SK-N-SH treated with all-trans-retinoic acid at 6 μM for 48 hours (cell line): ENCODE measurements around the gene RC3H1.

Source experiments
- ATAC-seq: fragments of 200-7000 bp; cut with Tn5 transposase; 3 replicates; pipeline ENCODE4 v1.9.1; 2020; ENCODE audit warnings: mild to moderate bottlenecking, moderate library complexity
- ARNTL ChIP-seq: fragments of 450-650 bp; formaldehyde crosslinking; IDR thresholded peaks from 2 replicates; pipeline ENCODE4 v1.5.0; 2020; ENCODE audit warnings: low read depth, mild to moderate bottlenecking, moderate library complexity, borderline replicate concordance
- BACH2 ChIP-seq: fragments of 250-450 bp; sonication (Bioruptor Pico); IDR thresholded peaks from 2 replicates; pipeline ENCODE4 v1.9.0; 2021; ENCODE audit warnings: mild to moderate bottlenecking, borderline replicate concordance
- CREB5 ChIP-seq: fragments of 250-450 bp; sonication (Bioruptor Pico); IDR thresholded peaks from 2 replicates; pipeline ENCODE4 v1.5.1; 2020; ENCODE audit warnings: low read depth, mild to moderate bottlenecking, moderate library complexity
- CSDC2 ChIP-seq: fragments of 250-450 bp; sonication (Bioruptor Pico); IDR thresholded peaks from 2 replicates; pipeline ENCODE4 v1.5.0; 2020; ENCODE audit warnings: mild to moderate bottlenecking, moderate library complexity
- ESRRG ChIP-seq: fragments of 250-450 bp; sonication (Bioruptor Pico); IDR thresholded peaks from 2 replicates; pipeline ENCODE4 v1.6.1; 2021; ENCODE audit warnings: mild to moderate bottlenecking
- ISL1 ChIP-seq: fragments of 250-450 bp; sonication (Bioruptor Pico); IDR thresholded peaks from 2 replicates; pipeline ENCODE4 v2.1.2; 2022; ENCODE audit warnings: mild to moderate bottlenecking, moderate library complexity
- PATZ1 ChIP-seq: fragments of 250-450 bp; sonication (Bioruptor Pico); IDR thresholded peaks from 2 replicates; pipeline ENCODE4 v1.8.0; 2020; ENCODE audit warnings: mild to moderate bottlenecking, moderate library complexity, borderline replicate concordance
- POU6F1 ChIP-seq: fragments of 250-450 bp; sonication (Bioruptor Pico); IDR thresholded peaks from 2 replicates; pipeline ENCODE4 v1.8.0; 2021; ENCODE audit warnings: low read depth, mild to moderate bottlenecking, moderate library complexity, borderline replicate concordance
- PPARA ChIP-seq: fragments of 250-450 bp; sonication (Bioruptor Pico); IDR thresholded peaks from 2 replicates; pipeline ENCODE4 v1.5.0; 2020; ENCODE audit warnings: mild to moderate bottlenecking, borderline replicate concordance
- RARB ChIP-seq: fragments of 250-450 bp; sonication (Bioruptor Pico); IDR thresholded peaks from 2 replicates; pipeline ENCODE4 v1.8.0; 2021; ENCODE audit warnings: mild to moderate bottlenecking, moderate library complexity
- SNAI2 ChIP-seq: fragments of 250-450 bp; sonication (Bioruptor Pico); IDR thresholded peaks from 2 replicates; pipeline ENCODE4 v1.5.0; 2020; ENCODE audit warnings: mild to moderate bottlenecking, moderate library complexity
- TCF4 ChIP-seq: fragments of 250-450 bp; sonication (Bioruptor Pico); IDR thresholded peaks from 2 replicates; pipeline ENCODE4 v1.8.0; 2021; ENCODE audit warnings: mild to moderate bottlenecking, moderate library complexity, borderline replicate concordance
- TOX ChIP-seq: fragments of 250-450 bp; sonication (Bioruptor Pico); IDR thresholded peaks from 2 replicates; pipeline ENCODE4 v1.8.0; 2021; ENCODE audit warnings: mild to moderate bottlenecking, moderate library complexity, borderline replicate concordance
- TSHZ2 ChIP-seq: fragments of 250-450 bp; sonication (Bioruptor Pico); IDR thresholded peaks from 2 replicates; pipeline ENCODE4 v1.5.0; 2020; ENCODE audit warnings: mild to moderate bottlenecking, moderate library complexity
- ZC3H10 ChIP-seq: fragments of 250-450 bp; sonication (Bioruptor Pico); IDR thresholded peaks from 2 replicates; pipeline ENCODE4 v1.5.1; 2021; ENCODE audit warnings: mild to moderate bottlenecking, moderate library complexity
- ZFP3 ChIP-seq: fragments of 250-450 bp; sonication (Bioruptor Pico); IDR thresholded peaks from 2 replicates; pipeline ENCODE4 v1.5.0; 2020; ENCODE audit warnings: mild to moderate bottlenecking, moderate library complexity
- ZFP30 ChIP-seq: fragments of 450-650 bp; formaldehyde crosslinking; IDR thresholded peaks from 2 replicates; pipeline ENCODE4 v1.5.0; 2022; ENCODE audit warnings: mild to moderate bottlenecking, moderate library complexity
- ZNF70 ChIP-seq: fragments of 450-650 bp; formaldehyde crosslinking; IDR thresholded peaks from 2 replicates; pipeline ENCODE4 v1.5.0; 2020; ENCODE audit warnings: mild to moderate bottlenecking, moderate library complexity
- ZNF8 ChIP-seq: fragments of 450-650 bp; formaldehyde crosslinking; IDR thresholded peaks from 2 replicates; pipeline ENCODE4 v1.5.0; 2020; ENCODE audit warnings: mild to moderate bottlenecking, moderate library complexity
- TF ChIP-seq, protein P1 (sequence below): fragments of 250-450 bp; sonication (Bioruptor Pico); IDR thresholded peaks from 2 replicates; pipeline ENCODE4 v1.5.1; 2021; ENCODE audit warnings: mild to moderate bottlenecking, moderate library complexity

Gene RC3H1

GRCh38 chr1:173894189-173894588 lies 128.0 kb downstream of the RC3H1 start:
- TF ChIP-seq TCF4 (CRISPR knock-in tag) = no peak
- no peak for TF ChIP-seq PATZ1
- no peak for TF ChIP-seq ISL1 (CRISPR knock-in tag)
- TF ChIP-seq TOX (CRISPR knock-in tag) = no peak
- no peak for TF ChIP-seq BACH2 (CRISPR knock-in tag)
- TF ChIP-seq POU6F1 (CRISPR knock-in tag) = no peak
- TF ChIP-seq CSDC2 (CRISPR knock-in tag) = no peak
- no peak for TF ChIP-seq RARB
- no peak for TF ChIP-seq ZNF8 (CRISPR knock-in tag)
- no peak for TF ChIP-seq SNAI2
- TF ChIP-seq ZFP30 (CRISPR knock-in tag) = no peak
- ATAC-seq = no peak

- ATAC-seq = no peak
These were observed 128.5 kb downstream of the RC3H1 start for GRCh38 chr1:173893611-173894010.

More at GRCh38 chr1:173893611-173894010, 128.5 kb downstream of the RC3H1 start:
- TF ChIP-seq ZNF70 (no peak), TCF4 (CRISPR knock-in tag) (no peak), ESRRG (CRISPR knock-in tag) (no peak), RARB (no peak), ZFP3 (no peak), CREB5 (CRISPR knock-in tag) (no peak), POU6F1 (CRISPR knock-in tag) (no peak), ARNTL (CRISPR knock-in tag) (no peak), PPARA (no peak), ZC3H10 (CRISPR knock-in tag) (no peak), CSDC2 (CRISPR knock-in tag) (no peak), TSHZ2 (no peak)
- TF ChIP-seq, protein P1, sequence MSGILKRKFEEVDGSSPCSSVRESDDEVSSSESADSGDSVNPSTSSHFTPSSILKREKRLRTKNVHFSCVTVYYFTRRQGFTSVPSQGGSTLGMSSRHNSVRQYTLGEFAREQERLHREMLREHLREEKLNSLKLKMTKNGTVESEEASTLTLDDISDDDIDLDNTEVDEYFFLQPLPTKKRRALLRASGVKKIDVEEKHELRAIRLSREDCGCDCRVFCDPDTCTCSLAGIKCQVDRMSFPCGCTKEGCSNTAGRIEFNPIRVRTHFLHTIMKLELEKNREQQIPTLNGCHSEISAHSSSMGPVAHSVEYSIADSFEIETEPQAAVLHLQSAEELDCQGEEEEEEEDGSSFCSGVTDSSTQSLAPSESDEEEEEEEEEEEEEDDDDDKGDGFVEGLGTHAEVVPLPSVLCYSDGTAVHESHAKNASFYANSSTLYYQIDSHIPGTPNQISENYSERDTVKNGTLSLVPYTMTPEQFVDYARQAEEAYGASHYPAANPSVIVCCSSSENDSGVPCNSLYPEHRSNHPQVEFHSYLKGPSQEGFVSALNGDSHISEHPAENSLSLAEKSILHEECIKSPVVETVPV (CRISPR knock-in tag) = no peak
